ENCODE measurements around the gene NOCT.

Gene NOCT

GRCh38 chr4:138984647-138985046 is 30.9 kb upstream of the NOCT start:
- TF ChIP-seq ZNF24 (tag by site-specific recombination; IDR thresholded peaks at IDR 0.05) (no peak), ZNF433 (tag by site-specific recombination; IDR thresholded peaks at IDR 0.05; ENCODE audit: low read depth) (no peak), ZNF626 (tag by site-specific recombination; IDR thresholded peaks at IDR 0.05) (no peak), ZNF16 (tag by site-specific recombination; IDR thresholded peaks at IDR 0.05; ENCODE audit: low read depth) (no peak), ZNF423 (tag by site-specific recombination; IDR thresholded peaks at IDR 0.05) (no peak), OVOL3 (tag by site-specific recombination; IDR thresholded peaks at IDR 0.05) (no peak), ZNF354C (tag by site-specific recombination; IDR thresholded peaks at IDR 0.05; ENCODE audit: borderline replicate concordance, low read depth) (no peak), ZNF585B (tag by site-specific recombination; IDR thresholded peaks at IDR 0.05) (no peak), KLF16 (tag by site-specific recombination; IDR thresholded peaks at IDR 0.05) (no peak), MYNN (tag by site-specific recombination; IDR thresholded peaks at IDR 0.05; ENCODE audit: borderline replicate concordance) (no peak), ZNF335 (tag by site-specific recombination; conservative IDR thresholded peaks at IDR 0.05) (no peak), ZNF292 (tag by site-specific recombination; IDR thresholded peaks at IDR 0.05; ENCODE audit: borderline replicate concordance, low read depth) (no peak), ZBTB17 (tag by site-specific recombination; IDR thresholded peaks at IDR 0.05) (no peak), ZNF596 (tag by site-specific recombination; IDR thresholded peaks at IDR 0.05) (no peak), REST (tag by site-specific recombination; IDR thresholded peaks at IDR 0.05) (no peak)
- TF ChIP-seq, protein P1, sequence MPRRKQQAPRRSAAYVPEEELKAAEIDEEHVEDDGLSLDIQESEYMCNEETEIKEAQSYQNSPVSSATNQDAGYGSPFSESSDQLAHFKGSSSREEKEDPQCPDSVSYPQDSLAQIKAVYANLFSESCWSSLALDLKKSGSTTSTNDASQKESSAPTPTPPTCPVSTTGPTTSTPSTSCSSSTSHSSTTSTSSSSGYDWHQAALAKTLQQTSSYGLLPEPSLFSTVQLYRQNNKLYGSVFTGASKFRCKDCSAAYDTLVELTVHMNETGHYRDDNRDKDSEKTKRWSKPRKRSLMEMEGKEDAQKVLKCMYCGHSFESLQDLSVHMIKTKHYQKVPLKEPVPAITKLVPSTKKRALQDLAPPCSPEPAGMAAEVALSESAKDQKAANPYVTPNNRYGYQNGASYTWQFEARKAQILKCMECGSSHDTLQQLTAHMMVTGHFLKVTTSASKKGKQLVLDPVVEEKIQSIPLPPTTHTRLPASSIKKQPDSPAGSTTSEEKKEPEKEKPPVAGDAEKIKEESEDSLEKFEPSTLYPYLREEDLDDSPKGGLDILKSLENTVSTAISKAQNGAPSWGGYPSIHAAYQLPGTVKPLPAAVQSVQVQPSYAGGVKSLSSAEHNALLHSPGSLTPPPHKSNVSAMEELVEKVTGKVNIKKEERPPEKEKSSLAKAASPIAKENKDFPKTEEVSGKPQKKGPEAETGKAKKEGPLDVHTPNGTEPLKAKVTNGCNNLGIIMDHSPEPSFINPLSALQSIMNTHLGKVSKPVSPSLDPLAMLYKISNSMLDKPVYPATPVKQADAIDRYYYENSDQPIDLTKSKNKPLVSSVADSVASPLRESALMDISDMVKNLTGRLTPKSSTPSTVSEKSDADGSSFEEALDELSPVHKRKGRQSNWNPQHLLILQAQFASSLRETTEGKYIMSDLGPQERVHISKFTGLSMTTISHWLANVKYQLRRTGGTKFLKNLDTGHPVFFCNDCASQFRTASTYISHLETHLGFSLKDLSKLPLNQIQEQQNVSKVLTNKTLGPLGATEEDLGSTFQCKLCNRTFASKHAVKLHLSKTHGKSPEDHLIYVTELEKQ (tag by site-specific recombination; IDR thresholded peaks at IDR 0.05; ENCODE audit: borderline replicate concordance), result no peak
- TF ChIP-seq, protein P2, sequence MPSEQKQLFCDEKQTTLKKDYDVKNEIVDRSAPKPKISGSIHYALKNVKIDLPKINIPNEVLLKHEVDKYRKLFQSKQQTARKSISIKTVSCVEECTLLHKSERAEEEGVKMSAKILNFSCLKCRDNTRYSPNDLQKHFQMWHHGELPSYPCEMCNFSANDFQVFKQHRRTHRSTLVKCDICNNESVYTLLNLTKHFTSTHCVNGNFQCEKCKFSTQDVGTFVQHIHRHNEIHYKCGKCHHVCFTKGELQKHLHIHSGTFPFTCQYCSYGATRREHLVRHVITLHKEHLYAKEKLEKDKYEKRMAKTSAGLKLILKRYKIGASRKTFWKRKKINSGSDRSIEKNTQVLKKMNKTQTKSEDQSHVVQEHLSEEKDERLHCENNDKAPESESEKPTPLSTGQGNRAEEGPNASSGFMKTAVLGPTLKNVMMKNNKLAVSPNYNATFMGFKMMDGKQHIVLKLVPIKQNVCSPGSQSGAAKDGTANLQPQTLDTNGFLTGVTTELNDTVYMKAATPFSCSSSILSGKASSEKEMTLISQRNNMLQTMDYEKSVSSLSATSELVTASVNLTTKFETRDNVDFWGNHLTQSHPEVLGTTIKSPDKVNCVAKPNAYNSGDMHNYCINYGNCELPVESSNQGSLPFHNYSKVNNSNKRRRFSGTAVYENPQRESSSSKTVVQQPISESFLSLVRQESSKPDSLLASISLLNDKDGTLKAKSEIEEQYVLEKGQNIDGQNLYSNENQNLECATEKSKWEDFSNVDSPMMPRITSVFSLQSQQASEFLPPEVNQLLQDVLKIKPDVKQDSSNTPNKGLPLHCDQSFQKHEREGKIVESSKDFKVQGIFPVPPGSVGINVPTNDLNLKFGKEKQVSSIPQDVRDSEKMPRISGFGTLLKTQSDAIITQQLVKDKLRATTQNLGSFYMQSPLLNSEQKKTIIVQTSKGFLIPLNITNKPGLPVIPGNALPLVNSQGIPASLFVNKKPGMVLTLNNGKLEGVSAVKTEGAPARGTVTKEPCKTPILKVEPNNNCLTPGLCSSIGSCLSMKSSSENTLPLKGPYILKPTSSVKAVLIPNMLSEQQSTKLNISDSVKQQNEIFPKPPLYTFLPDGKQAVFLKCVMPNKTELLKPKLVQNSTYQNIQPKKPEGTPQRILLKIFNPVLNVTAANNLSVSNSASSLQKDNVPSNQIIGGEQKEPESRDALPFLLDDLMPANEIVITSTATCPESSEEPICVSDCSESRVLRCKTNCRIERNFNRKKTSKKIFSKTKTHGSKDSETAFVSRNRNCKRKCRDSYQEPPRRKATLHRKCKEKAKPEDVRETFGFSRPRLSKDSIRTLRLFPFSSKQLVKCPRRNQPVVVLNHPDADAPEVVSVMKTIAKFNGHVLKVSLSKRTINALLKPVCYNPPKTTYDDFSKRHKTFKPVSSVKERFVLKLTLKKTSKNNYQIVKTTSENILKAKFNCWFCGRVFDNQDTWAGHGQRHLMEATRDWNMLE (tag by site-specific recombination; conservative IDR thresholded peaks at IDR 0.05; ENCODE audit: low read depth), result no peak
- TF ChIP-seq, protein P3, sequence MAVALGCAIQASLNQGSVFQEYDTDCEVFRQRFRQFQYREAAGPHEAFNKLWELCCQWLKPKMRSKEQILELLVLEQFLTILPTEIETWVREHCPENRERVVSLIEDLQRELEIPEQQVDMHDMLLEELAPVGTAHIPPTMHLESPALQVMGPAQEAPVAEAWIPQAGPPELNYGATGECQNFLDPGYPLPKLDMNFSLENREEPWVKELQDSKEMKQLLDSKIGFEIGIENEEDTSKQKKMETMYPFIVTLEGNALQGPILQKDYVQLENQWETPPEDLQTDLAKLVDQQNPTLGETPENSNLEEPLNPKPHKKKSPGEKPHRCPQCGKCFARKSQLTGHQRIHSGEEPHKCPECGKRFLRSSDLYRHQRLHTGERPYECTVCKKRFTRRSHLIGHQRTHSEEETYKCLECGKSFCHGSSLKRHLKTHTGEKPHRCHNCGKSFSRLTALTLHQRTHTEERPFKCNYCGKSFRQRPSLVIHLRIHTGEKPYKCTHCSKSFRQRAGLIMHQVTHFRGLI (tag by site-specific recombination; IDR thresholded peaks at IDR 0.05), result no peak
- ChIA-PET POLR2A (no interaction called here), CTCF (interaction anchor here (0.6 kb wide), 1 partner anchor 1120 kb away, joined by 3 read pairs; no protein-coding TSS in a partner anchor)
- H3K27ac ChIP-seq (ENCODE audit: extremely low read depth, low read depth, low read length), result no peak overlapping the region
- no peaks in the 10 kb centered on the region for H3K9me3 ChIP-seq (ENCODE audit: control insufficient read depth, insufficient read depth, low read depth, low read length)
- no peaks in the 10 kb centered on the region for H3K4me1 ChIP-seq (ENCODE audit: control insufficient read depth, insufficient read depth, low read length)
- no peak overlapping the region for H3K4me3 ChIP-seq (ENCODE audit: low read depth, low read length)
- no peaks in the 10 kb centered on the region for H3K36me3 ChIP-seq (ENCODE audit: control insufficient read depth in 2 of 2, insufficient read depth in 1 of 2, low read length in 2 of 2)
